Measurements from ENCODE around the gene SLC22A4.

DNA sequence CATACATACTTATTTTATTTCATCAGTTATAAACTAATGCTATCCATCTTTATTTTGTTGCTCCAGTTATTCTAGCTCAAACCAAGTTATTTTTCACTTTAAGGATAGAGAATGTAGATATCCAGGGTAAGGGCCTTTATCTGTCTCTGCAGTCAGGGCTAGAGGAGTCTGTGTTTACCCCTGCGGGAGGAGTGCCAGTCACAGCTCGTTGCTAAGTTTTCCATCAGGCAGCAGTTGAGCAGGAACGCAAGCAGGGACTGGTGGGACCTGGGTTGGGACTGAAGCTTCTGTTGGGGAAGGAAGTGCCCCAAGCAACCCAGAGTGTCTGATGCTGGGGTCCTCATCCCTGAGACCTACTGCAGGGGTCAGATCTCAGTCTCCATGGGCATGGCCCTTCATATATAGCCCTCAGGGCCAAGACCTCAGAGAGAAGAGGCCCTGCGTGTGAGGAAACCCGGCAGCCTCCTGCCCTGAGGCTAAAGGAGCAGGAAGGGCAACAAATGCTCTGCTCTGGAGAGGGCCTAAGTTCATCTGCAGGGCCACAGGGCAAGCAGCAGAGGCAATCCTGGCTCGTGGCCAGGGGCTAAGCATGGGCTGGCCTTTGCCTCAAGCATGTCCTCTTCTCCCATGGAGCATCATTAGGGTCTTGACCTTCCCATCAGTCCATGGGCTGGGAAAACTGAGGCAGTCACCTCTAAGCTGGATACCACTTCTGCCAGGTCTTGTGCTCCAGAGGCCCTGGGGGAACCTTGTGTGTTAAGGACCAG is 6.6 kb downstream of the SLC22A4 start:
- peak in 1 of 2 donors; percentile 30 for TF ChIP-seq POLR2A (IDR thresholded peaks at IDR 0.05)
- TF ChIP-seq, protein P1, sequence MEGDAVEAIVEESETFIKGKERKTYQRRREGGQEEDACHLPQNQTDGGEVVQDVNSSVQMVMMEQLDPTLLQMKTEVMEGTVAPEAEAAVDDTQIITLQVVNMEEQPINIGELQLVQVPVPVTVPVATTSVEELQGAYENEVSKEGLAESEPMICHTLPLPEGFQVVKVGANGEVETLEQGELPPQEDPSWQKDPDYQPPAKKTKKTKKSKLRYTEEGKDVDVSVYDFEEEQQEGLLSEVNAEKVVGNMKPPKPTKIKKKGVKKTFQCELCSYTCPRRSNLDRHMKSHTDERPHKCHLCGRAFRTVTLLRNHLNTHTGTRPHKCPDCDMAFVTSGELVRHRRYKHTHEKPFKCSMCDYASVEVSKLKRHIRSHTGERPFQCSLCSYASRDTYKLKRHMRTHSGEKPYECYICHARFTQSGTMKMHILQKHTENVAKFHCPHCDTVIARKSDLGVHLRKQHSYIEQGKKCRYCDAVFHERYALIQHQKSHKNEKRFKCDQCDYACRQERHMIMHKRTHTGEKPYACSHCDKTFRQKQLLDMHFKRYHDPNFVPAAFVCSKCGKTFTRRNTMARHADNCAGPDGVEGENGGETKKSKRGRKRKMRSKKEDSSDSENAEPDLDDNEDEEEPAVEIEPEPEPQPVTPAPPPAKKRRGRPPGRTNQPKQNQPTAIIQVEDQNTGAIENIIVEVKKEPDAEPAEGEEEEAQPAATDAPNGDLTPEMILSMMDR (IDR thresholded peaks at IDR 0.05), result no peak
